ENCODE data around the gene DECR2. TPM values are rescaled to one million over a fixed set of nuclear protein-coding genes. Genes with fewer than 3 reads are reported as not detected.
A peak's percentile ranks its signal among the peaks of the same experiment; 100 is the strongest.

The DECR2 gene
- total and polyA plus RNA-seq, 2 of the 13 experiments (the other 11 are each of a cell fraction or from before 2014, with no cell fraction given), result 36.3 to 44.6 TPM

GRCh38 chr16:359067-359763, 42.5 kb upstream of the DECR2 start (continued):
- TF ChIP-seq NFAT5 (CRISPR knock-in tag; IDR thresholded peaks at IDR 0.05) (no peak), RELA (CRISPR knock-in tag; IDR thresholded peaks at IDR 0.05) (no peak), XRCC5 (optimal IDR thresholded peaks at IDR 0.05; ENCODE audit: low read length) (peak; percentile 11), YEATS4 (CRISPR knock-in tag; IDR thresholded peaks at IDR 0.05; ENCODE audit: borderline replicate concordance) (peak; percentile 64; the same call in 1 of the 2 replicates), ZSCAN22 (CRISPR knock-in tag; IDR thresholded peaks at IDR 0.05) (no peak), ZSCAN20 (CRISPR knock-in tag; IDR thresholded peaks at IDR 0.05; ENCODE audit: borderline replicate concordance) (no peak), ZNF629 (CRISPR knock-in tag; conservative IDR thresholded peaks at IDR 0.05) (0 out of 2 replicates have a peak, but pooled peaks have one; percentile 18), UBTF (CRISPR knock-in tag; IDR thresholded peaks at IDR 0.05) (peak; percentile 76), KDM6A (CRISPR knock-in tag; IDR thresholded peaks at IDR 0.05; ENCODE audit: low read depth) (peak; percentile 68; the same call in 1 of the 2 replicates), TEAD3 (CRISPR knock-in tag; optimal IDR thresholded peaks at IDR 0.05; ENCODE audit: borderline replicate concordance) (peak; percentile 61), ZNF609 (CRISPR knock-in tag; IDR thresholded peaks at IDR 0.05; ENCODE audit: borderline replicate concordance) (peak; percentile 89), ZBTB26 (CRISPR knock-in tag; IDR thresholded peaks at IDR 0.05; ENCODE audit: borderline replicate concordance) (no peak), TSC22D2 (CRISPR knock-in tag; IDR thresholded peaks at IDR 0.05; ENCODE audit: borderline replicate concordance) (no peak), STAG1 (CRISPR knock-in tag; IDR thresholded peaks at IDR 0.05) (peak; percentile 22; the same call in 1 of the 2 replicates), ZMAT3 (CRISPR knock-in tag; conservative IDR thresholded peaks at IDR 0.05) (peak; percentile 42; the same call in 1 of the 2 replicates), KAT8 (CRISPR knock-in tag; IDR thresholded peaks at IDR 0.05) (peak; percentile 64; the same call in 1 of the 2 replicates)

Measured in HepG2 (cell line).